GM19099 (cell line): ENCODE results near the gene GRIK2.

Experiments
- POLR2A ChIP-seq: IDR thresholded peaks from 3 replicates; pipeline ENCODE4 v1.6.1; 2011; ENCODE audit warnings: low read depth; ENCODE audit not compliant: insufficient read length; ENCODE audit errors: extremely low read depth

GRIK2 gene

DNA sequence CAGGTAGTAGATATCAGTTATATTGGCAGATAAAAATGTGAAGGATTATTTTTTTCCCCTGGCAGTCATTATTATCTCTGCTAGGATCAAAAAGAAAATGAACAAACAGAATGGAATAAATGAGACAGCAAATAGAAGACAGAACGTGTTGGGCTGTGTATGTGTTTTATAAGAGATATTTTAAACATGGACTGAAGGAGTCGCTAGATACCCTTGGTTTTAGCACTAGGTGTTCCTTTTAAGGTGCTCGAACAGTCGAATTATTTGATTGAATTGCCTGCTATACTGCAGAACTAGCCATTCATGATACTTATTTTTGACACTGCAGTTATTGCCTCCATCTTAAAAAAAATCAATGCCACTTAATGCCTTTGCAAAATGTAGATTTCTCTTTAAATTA lies 3.7 kb downstream of the GRIK2 start:
- no peak for TF ChIP-seq POLR2A

DNA sequence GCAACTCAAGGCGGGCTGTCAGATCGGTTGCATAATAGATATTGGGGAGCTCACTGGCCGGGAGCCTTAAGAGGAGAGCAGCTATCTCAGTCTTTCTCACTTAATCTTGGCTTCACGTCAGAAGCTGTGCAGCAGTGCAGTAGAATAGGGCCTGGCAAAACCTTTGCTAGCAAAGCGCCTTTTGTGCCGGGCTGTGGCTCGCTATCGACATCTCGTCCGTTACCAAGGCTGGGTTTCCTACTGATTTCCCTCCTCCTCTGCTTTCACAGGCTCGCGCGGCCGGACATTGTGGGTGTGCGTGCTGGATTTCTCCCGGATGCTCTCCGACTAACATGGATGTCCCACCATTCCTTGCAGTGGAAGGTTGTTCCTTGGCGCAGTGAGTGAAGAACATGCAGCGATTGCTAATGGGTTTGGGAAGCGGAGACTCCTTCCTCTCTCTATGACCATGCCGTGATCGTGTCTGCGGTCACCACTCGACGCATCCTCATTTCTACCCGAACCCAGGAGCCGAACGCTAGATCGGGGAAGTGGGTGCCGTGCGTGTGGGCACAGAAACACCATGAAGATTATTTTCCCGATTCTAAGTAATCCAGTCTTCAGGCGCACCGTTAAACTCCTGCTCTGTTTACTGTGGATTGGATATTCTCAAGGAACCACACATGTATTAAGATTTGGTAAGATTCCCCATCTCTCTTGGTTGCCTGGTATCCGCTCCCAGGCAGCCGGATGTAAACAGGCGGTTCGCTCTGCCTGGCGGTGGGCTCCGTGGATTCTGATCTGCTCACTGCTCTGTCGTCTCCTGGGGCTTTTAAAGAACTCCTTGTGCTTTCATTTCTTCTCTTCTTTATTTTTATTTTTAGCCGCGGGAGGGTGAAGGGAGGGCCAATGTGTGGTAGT lies 5.5 kb downstream of the GRIK2 start:
- TF ChIP-seq POLR2A = no peak

DNA sequence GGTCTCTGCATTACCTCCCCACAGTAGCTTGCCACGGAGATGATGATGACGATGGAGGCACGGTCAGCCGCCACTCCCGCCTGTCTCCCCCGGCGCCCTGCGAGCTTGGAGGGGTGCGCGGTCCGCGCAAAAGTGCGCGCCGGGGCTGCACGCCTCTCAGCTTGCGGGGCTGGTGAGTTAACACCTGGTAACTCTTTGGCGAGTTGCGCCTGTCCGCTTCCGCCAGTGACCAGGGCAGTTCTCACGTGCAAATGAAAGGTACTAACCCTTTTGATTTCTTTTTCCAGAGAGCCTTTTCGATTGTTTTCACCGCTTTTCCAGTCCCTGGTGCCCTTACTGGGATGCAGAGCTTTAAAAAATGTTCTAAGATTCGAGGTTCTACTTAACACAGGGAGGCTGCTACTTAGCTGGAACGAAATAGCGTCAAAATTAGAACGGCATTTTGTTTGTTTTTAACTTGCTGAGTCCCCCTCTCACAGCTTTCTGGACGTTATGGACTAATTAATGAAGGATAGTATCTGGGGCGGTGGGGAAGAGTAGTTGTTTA lies 6.2 kb downstream of the GRIK2 start:
- TF ChIP-seq POLR2A = no peak

DNA sequence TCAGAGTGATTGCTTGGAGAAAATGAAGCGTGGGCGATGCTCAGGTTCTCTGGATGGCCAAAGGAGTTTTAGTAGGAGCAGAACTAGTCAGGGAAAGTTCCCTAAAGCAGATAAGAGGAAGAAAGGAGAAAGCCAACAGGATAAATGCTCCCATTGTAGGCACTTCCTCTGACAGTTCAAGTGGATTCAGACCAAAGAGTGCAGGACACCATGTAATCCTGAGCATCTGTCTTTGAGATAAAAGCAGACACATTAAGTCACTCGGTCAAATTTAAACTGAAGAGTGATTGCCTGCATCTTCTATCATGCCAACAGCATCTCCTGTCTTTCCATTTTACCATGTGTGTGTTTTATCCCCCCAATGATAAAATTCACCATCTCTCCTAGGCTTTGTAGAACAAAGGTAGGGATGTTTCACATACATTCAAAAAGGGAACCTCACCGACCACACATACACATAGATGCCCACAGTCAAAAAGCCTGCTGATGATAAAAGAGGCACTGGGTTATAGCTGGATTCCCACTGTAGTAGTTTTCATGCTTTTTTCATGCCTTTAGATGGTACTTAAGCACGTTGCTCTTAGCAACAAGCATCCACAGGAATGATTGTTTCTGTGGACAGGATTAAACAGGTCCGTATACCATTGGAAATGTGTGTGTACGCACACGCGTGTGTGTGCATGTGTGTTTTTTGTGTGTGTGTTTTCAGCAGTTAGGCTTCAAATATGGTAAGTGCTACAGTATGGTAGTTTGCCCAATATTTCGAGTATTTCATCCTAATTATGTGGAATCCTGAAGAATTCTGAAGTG lies 7.0 kb downstream of the GRIK2 start:
- TF ChIP-seq POLR2A = no peak

- TF ChIP-seq POLR2A = no peak
Observed at GRCh38 chr6:101401171-101401570, 7.7 kb downstream of the GRIK2 start.

DNA sequence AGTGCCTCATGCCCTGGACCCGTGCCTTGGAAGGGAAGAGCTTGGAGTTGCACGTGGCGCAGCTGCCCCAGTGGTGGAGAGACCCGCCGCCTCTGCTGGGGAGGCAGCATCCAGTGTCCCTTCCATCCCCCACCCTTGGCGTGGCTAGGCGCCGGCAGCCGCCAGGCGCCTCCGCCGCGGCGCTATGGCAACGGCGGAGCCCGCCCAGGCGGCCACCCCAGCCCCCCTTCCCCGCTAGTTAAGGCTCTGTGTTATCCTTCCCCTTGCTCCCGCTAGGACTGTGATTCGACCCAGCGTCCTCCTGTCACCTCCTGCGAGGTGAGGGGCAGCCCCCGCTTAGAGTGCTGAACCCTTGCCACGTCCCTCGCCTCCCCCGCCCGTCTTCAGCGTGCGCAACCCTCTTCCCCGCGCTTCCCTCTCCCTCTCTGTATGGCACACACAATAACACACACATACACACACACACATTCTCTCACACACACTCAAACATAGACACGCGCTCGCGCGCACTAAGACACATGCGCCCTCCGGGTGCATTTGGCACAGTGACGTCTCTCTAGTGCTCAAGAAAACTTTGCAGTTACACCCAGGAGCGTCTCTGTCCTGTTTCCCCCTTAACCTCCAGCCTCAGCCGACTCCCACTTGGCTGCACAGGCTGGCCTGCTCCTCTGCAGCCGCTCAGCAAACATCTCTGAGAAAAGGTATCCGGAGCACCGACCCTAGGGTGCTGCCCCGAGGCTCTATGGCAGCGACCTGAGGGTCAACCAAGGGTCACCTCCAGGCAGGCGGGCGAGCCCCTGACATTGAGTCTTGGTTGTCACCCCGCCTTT lies 8.5 kb downstream of the GRIK2 start:
- no peak for TF ChIP-seq POLR2A

- no peak for TF ChIP-seq POLR2A
Observed at GRCh38 chr6:101402622-101403031, 9.1 kb downstream of the GRIK2 start.

DNA sequence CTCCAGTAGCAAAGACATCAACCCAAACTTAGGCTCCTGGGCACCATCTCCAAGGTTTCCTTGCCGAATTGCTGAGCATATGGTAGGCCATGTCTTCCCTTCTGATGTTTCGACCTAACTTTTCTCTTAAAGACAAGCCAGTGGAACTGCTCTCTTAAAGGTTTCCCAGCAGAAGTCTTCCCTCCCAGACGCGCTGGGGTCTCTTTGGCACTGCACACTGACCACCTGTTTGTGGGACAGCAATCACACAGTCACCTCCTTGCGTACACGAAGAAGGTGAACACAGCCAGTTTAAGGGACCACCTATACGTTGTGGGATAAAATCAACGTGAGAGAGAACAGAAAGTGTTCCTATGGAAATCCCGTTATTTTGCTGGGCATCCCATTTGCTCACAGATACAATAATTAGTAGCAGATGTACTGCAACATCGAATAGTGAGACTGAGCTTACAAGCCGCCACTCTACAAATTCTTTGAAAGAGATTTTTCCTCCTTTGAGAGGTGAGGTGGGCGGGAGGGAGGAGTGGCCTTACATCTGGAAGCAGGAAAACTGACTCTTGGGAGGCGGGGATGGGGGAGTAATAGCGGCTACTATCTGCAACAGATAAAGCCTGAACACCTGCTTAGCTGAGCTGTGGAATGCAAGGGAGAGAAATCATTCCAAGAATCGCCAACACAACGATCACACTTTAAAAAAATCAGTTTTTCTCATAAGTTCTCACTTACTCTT lies 9.9 kb downstream of the GRIK2 start:
- no peak for TF ChIP-seq POLR2A

- no peak for TF ChIP-seq POLR2A
Observed at GRCh38 chr6:101404775-101405174, 11.3 kb downstream of the GRIK2 start.

DNA sequence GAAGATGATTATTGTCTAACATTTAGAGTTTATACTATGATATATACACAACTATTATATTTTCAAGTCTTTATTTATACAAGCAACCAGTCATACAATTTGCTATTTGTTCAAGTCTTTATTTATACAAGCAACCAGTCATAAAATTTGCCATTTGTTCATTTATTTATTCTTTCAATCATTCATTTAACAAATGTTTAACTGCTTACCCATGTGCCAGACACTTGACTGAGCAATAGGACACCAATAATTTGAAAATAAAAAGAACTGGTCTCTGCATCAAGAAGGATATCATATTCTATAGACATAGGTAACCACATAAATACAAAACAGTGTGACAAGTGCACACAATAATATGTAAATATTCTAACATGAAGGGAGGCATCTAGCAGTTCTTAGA lies 20.3 kb downstream of the GRIK2 start:
- TF ChIP-seq POLR2A = no peak

- TF ChIP-seq POLR2A = no peak
Observed at GRCh38 chr6:101417900-101418299, 24.4 kb downstream of the GRIK2 start.

GRCh38 chr6:101422251-101422650 lies 28.7 kb downstream of the GRIK2 start:
- no peak for TF ChIP-seq POLR2A

- TF ChIP-seq POLR2A = no peak
Observed at GRCh38 chr6:101422811-101423210, 29.3 kb downstream of the GRIK2 start.

- no peak for TF ChIP-seq POLR2A
Observed at GRCh38 chr6:101429270-101429669, 35.8 kb downstream of the GRIK2 start.
